GM12878 (cell line): ENCODE data around the gene TSEN34. TPM values are rescaled to one million over a fixed set of nuclear protein-coding genes. Genes with fewer than 3 reads are reported as not detected.

Source experiments
- ATAC-seq: fragments of 200-7000 bp; cut with Tn5 transposase; 3 replicates; pipeline ENCODE4 v1.9.1; 2020; ENCODE audit warnings: mild to moderate bottlenecking, moderate library complexity
- BruUV-seq: library from RNA; stranded (reverse); fragments of 400-500 nt; replicated peaks from 2 replicates; lab custom pipeline; 2021; lab: Mats Ljungman, UMichigan
- CTCF ChIA-PET: fragments of 300-600 bp; sonication (Branson Sonifier 250); formaldehyde crosslinking; extraction: SDS; loops from one replicate; lab custom pipeline; 2021; ENCODE audit warnings: inconsistent platforms; lab: Yijun Ruan, JAX
- POLR2A ChIA-PET: fragments of 350-600 bp; formaldehyde crosslinking; extraction: SDS; loops from one replicate; lab custom pipeline; 2021; ENCODE audit warnings: inconsistent platforms; lab: Charles Lee
- RAD21 ChIA-PET: fragments of 300-600 bp; sonication (Branson Sonifier 250); formaldehyde crosslinking; loops from one replicate; lab custom pipeline; 2023; ENCODE audit warnings: antibody characterized with exemption; ENCODE audit not compliant: unreplicated experiment; lab: Charles Lee
- SMC1A ChIA-PET: fragments of 300-600 bp; sonication (Branson Sonifier 250); formaldehyde crosslinking; loops from one replicate; lab custom pipeline; 2023; ENCODE audit not compliant: unreplicated experiment, uncharacterized antibody; lab: Charles Lee
- DNase-seq: peaks from one replicate; pipeline ENCODE4 v3.0.0-alpha.2; 2011; ENCODE audit warnings: low read depth, low spot score
- FAIRE-seq: peaks from 3 replicates; lab custom pipeline; 2011; peaks lifted over from hg19 to GRCh38; lab: Jason Lieb, UNC
- H2AFZ ChIP-seq: 2 replicates; pipeline ENCODE4 v1.6.0; 2011; ENCODE audit warnings: low read depth, low read length, control low read depth; ENCODE audit not compliant: control insufficient read depth
- H3K27ac ChIP-seq: 2 replicates; pipeline ENCODE4 v1.5.1; 2011; ENCODE audit warnings: control low read depth; ENCODE audit not compliant: control insufficient read depth, insufficient read depth
- H3K27me3 ChIP-seq, 2 experiments: replicated peaks in 1 of 2; 2 replicates each; pipeline versions ENCODE4 v1.6.0 to v1.6.1; 2011; ENCODE audit warnings: low read length in 1 of 2; ENCODE audit not compliant: control insufficient read depth in 2 of 2, insufficient read depth in 2 of 2
- H3K36me3 ChIP-seq, 2 experiments: 2 replicates each; pipeline ENCODE4 v1.5.1; 2011; ENCODE audit warnings: low read length in 1 of 2; ENCODE audit not compliant: control insufficient read depth in 2 of 2, insufficient read depth in 2 of 2
- H3K4me1 ChIP-seq: 2 replicates; pipeline ENCODE4 v1.6.1; 2011; ENCODE audit warnings: mild to moderate bottlenecking, low read length, moderate library complexity, mixed read lengths; ENCODE audit not compliant: control insufficient read depth, insufficient read depth
- H3K4me2 ChIP-seq: 2 replicates; pipeline ENCODE4 v1.6.0; 2011; ENCODE audit warnings: control low read depth; ENCODE audit not compliant: control insufficient read depth, insufficient read depth
- H3K4me3 ChIP-seq: fragments of 200-600 bp; sonication (generic); 2 replicates; pipeline ENCODE4 v1.5.1; 2016
- H3K79me2 ChIP-seq: 2 replicates; pipeline ENCODE4 v1.6.0; 2011; ENCODE audit warnings: low read length; ENCODE audit not compliant: control insufficient read depth, insufficient read depth
- H3K9ac ChIP-seq: 2 replicates; pipeline ENCODE4 v1.8.0; 2011; ENCODE audit warnings: low read length, control low read depth, mixed read lengths; ENCODE audit not compliant: control insufficient read depth, insufficient read depth
- H3K9me3 ChIP-seq: replicated peaks from 3 replicates; pipeline ENCODE4 v1.5.1; 2011; ENCODE audit warnings: mild to moderate bottlenecking, low read length; ENCODE audit not compliant: control insufficient read depth, insufficient read depth
- H4K20me1 ChIP-seq: 2 replicates; pipeline ENCODE4 v1.6.0; 2011; ENCODE audit not compliant: control insufficient read depth, insufficient read depth
- BACH1 ChIP-seq: fragments of 450-650 bp; IDR thresholded peaks from 2 replicates; pipeline ENCODE4 v1.6.1; 2017; ENCODE audit warnings: mild to moderate bottlenecking, borderline replicate concordance
- BMI1 ChIP-seq: fragments of 450-650 bp; IDR thresholded peaks from 2 replicates; pipeline ENCODE4 v1.6.1; 2016; ENCODE audit warnings: mild to moderate bottlenecking, moderate library complexity, borderline replicate concordance
- CEBPB ChIP-seq, 2 experiments: fragments of 150-350 bp in 1 of 2; IDR thresholded peaks; 2 replicates each; pipeline ENCODE4 v1.6.1; 2012 to 2014; ENCODE audit warnings: low read depth in 2 of 2, low read length in 2 of 2, borderline replicate concordance in 1 of 2, inconsistent platforms in 1 of 2
- CREB1 ChIP-seq: IDR thresholded peaks from 2 replicates; pipeline ENCODE4 v1.6.1; 2012; ENCODE audit warnings: low read depth, mild to moderate bottlenecking, inconsistent platforms
- GATAD2B ChIP-seq: fragments of 450-650 bp; conservative IDR thresholded peaks from 2 replicates; pipeline ENCODE4 v1.6.1; 2017; ENCODE audit warnings: low read depth, mild to moderate bottlenecking, moderate library complexity
- HDGF ChIP-seq: fragments of 450-650 bp; IDR thresholded peaks from 2 replicates; pipeline ENCODE4 v1.6.1; 2016; ENCODE audit warnings: antibody characterized with exemption
- IRF5 ChIP-seq: fragments of 450-650 bp; IDR thresholded peaks from 2 replicates; pipeline ENCODE4 v1.6.1; 2017; ENCODE audit warnings: borderline replicate concordance
- NBN ChIP-seq: fragments of 450-650 bp; IDR thresholded peaks from 2 replicates; pipeline ENCODE4 v1.6.1; 2016
- NKRF ChIP-seq: fragments of 450-650 bp; conservative IDR thresholded peaks from 2 replicates; pipeline ENCODE4 v1.6.1; 2017; ENCODE audit warnings: mild to moderate bottlenecking, moderate library complexity
- NR2C2 ChIP-seq: IDR thresholded peaks from 2 replicates; pipeline ENCODE4 v1.6.1; 2011; ENCODE audit warnings: borderline replicate concordance, low read depth; ENCODE audit not compliant: control insufficient read depth, insufficient read length
- NR2F1 ChIP-seq: fragments of 450-650 bp; conservative IDR thresholded peaks from 2 replicates; pipeline ENCODE4 v1.6.1; 2017; ENCODE audit warnings: mild to moderate bottlenecking
- POLR2A ChIP-seq: IDR thresholded peaks from 2 replicates; pipeline ENCODE4 v1.6.1; 2011; ENCODE audit warnings: low read depth, mild to moderate bottlenecking, low read length
- SREBF2 ChIP-seq: IDR thresholded peaks from 2 replicates; pipeline ENCODE4 v1.6.1; 2012; ENCODE audit warnings: mild to moderate bottlenecking, low read length
- STAT3 ChIP-seq: IDR thresholded peaks from 2 replicates; pipeline ENCODE4 v1.6.1; 2011; ENCODE audit warnings: low read depth, low read length, improper control_type of control experiment
- USF1 ChIP-seq: IDR thresholded peaks from 2 replicates; pipeline ENCODE4 v1.6.1; 2011; ENCODE audit warnings: borderline replicate concordance, low read depth, mild to moderate bottlenecking, moderate library complexity, mixed read lengths, low read length; ENCODE audit not compliant: insufficient read depth; ENCODE audit errors: extremely low read length
- ZBED1 ChIP-seq: IDR thresholded peaks from 2 replicates; pipeline ENCODE4 v1.6.1; 2016; ENCODE audit warnings: borderline replicate concordance
- WGBS: methylation state at CpG from one replicate; pipeline ENCODE4 v1.1.6; 2016; ENCODE audit warnings: low lambda C conversion rate; ENCODE audit not compliant: insufficient replicate concordance, insufficient coverage; ENCODE audit errors: missing lambda C conversion rate; 5-methylcytosine and 5-hydroxymethylcytosine counted together
- in situ Hi-C: fragments of 300-500 bp; cut with MboI; formaldehyde crosslinking; loops from 9 replicates; pipeline ENCODE4 v1.14.3; 2018; ENCODE audit warnings: mixed read lengths
- intact Hi-C: fragments of 100-400 bp; cut with micrococcal nuclease; formaldehyde crosslinking; loops from one replicate; pipeline ENCODE4 v1.14.2; 2022; ENCODE audit not compliant: unreplicated experiment
- polyA plus RNA-seq, 11 experiments: library from polyadenylated mRNA; depleted of rRNA in 4 of 11; unstranded in 6 of 11; stranded (reverse) in 5 of 11; fragments of >200 nt; fragmentation: Nextera tagmentation in 4 of 11; fragmentation: Illumina TruSeq in 1 of 11; extraction: Ambion mirVana in 4 of 11; extraction: Trizol in 1 of 11; gene quantifications; 1 replicate in 1 of 11; 2 replicates in 10 of 11; pipeline versions ENCODE4 v1.2.1 to v1.2.3, GENCODE V29; 2011 to 2016; ENCODE audit warnings: inconsistent platforms in 2 of 11, missing spikeins in 2 of 11, low read depth in 1 of 11
- total RNA-seq, 4 experiments: library from RNA; depleted of rRNA in 3 of 4; stranded (reverse); fragments of >200 nt in 3 of 4; fragmentation: Illumina TruSeq in 1 of 4; extraction: Trizol in 1 of 4; gene quantifications; 2 replicates each; pipeline versions ENCODE4 v1.2.1 to v1.2.3, GENCODE V29; 2013 to 2021

The TSEN34 gene
- total and polyA plus RNA-seq, 10 of the 15 experiments (the other 5 are each of a cell fraction or from before 2014, with no cell fraction given): 1.0 to 35.9 (median 16.8) TPM

GRCh38 chr19:54189145-54189734 is 1.9 kb upstream of the TSEN34 start, which contains the start of gene MBOAT7 (continued):
- TF ChIP-seq USF1 (no peak), SREBF2 (no peak), GATAD2B (peak; percentile 78), CREB1 (no peak), NR2C2 (no peak), NR2F1 (peak; percentile 49; the same call in 1 of the 2 replicates)

GRCh38 chr19:54189735-54190502 is 1.2 kb upstream of the TSEN34 start:
- DNase-seq (peak; percentile 97), ATAC-seq (peak; percentile 73), FAIRE-seq (peak; percentile 100)
- no TSS peak for BruUV-seq
- Histone ChIP-seq H3K36me3 (peaks cover 2 to 4% of the 10 kb centered on the region in 2 experiments; a peak in 3 of 4 replicates), H3K79me2 (peaks cover 19% of the 10 kb centered on the region), H2AFZ (peak overlapping the region; percentile 97), H3K9ac (peak overlapping the region; percentile 90), H4K20me1 (no peaks in the 10 kb centered on the region), H3K27ac (peak overlapping the region; percentile 99), H3K27me3 (no peaks in the 10 kb centered on the region), H3K4me1 (peaks cover 14% of the 10 kb centered on the region), H3K9me3 (no peaks in the 10 kb centered on the region), H3K4me2 (peak overlapping the region; percentile 71), H3K4me3 (peak overlapping the region; percentile 62)
- WGBS: under 1% methylated on average over 61 of the region's 65 CpGs
- CTCF ChIA-PET: interaction anchor here (0.6 to 3.9 kb wide), 16 partner anchors 10 to 1557 kb away, joined by 3 to 21 read pairs (median 6); partner anchors contain the start of genes CNOT3, LENG9, RPS9 and TMC4
- intact Hi-C loops (loop anchor here (1.0 kb wide), 1 partner anchor 31 kb away; the partner anchor contains the start of gene LENG1), in situ Hi-C loops (no loop called here)
- POLR2A ChIA-PET: interaction anchor here (0.6 to 6.1 kb wide), 14 partner anchors 12 to 1655 kb away, joined by 3 to 100 read pairs (median 5); partner anchors contain the start of genes CNOT3, LAIR1, LENG1 and LENG8
- RAD21 ChIA-PET: interaction anchor here (0.6 to 2.7 kb wide), 16 partner anchors 9 to 1464 kb away, joined by 3 to 23 read pairs (median 4); partner anchors contain the start of genes CNOT3 and LENG1
- SMC1A ChIA-PET: interaction anchor here (0.7 to 4.8 kb wide), 13 partner anchors 9 to 135 kb away, joined by 3 to 26 read pairs (median 4); partner anchors contain the start of genes LENG1 and RPS9
- TF ChIP-seq HDGF: peak; percentile 74; the same call in 1 of the 2 replicates
- TF ChIP-seq CEBPB (IDR thresholded peaks at IDR 0.05; ENCODE audit: borderline replicate concordance in 1 of 2, low read depth in 2 of 2, low read length in 2 of 2): no peak
- no peak; the same call in 1 of the 2 replicates for TF ChIP-seq NKRF
- TF ChIP-seq BMI1: no peak
- TF ChIP-seq ZBED1: no peak
- no peak for TF ChIP-seq IRF5
- no peak for TF ChIP-seq STAT3
- peak; percentile 90 for TF ChIP-seq POLR2A
- peak; percentile 88 for TF ChIP-seq NBN
- TF ChIP-seq BACH1: peak; percentile 54; the same call in 1 of the 2 replicates
